Osteoblast (primary cell): Measurements from ENCODE around the gene ENTREP1. TPM values are rescaled to one million over a fixed set of nuclear protein-coding genes. Genes with fewer than 3 reads are reported as not detected.

Source experiments
- DNase-seq: peaks from one replicate; pipeline ENCODE4 v3.0.0; 2011; ENCODE audit warnings: low spot score, mixed read lengths; ENCODE audit not compliant: insufficient read length; ENCODE audit errors: missing footprints
- H2AFZ ChIP-seq: 2 replicates; pipeline ENCODE4 v1.6.0; 2011; ENCODE audit warnings: mild to moderate bottlenecking, low read length
- H3K27ac ChIP-seq: 2 replicates; pipeline ENCODE4 v1.5.1; 2011; ENCODE audit warnings: mild to moderate bottlenecking, low read depth, low read length, moderate library complexity
- H3K27me3 ChIP-seq: 2 replicates; pipeline ENCODE4 v1.6.0; 2012; ENCODE audit warnings: mild to moderate bottlenecking, control low read depth, inconsistent platforms, low read length, moderate library complexity; ENCODE audit not compliant: insufficient read depth
- H3K36me3 ChIP-seq: 2 replicates; pipeline ENCODE4 v1.5.1; 2011; ENCODE audit warnings: mild to moderate bottlenecking, low read length, control low read depth, moderate library complexity; ENCODE audit not compliant: insufficient read depth
- H3K4me1 ChIP-seq: 2 replicates; pipeline ENCODE4 v1.5.1; 2011; ENCODE audit warnings: mild to moderate bottlenecking, low read length, control low read depth, moderate library complexity; ENCODE audit not compliant: insufficient read depth
- H3K4me2 ChIP-seq: 2 replicates; pipeline ENCODE4 v1.6.0; 2011; ENCODE audit warnings: mild to moderate bottlenecking, low read length; ENCODE audit not compliant: insufficient read depth
- H3K4me3 ChIP-seq: fragments of 200-600 bp; sonication (generic); 3 replicates; pipeline ENCODE4 v1.5.1; 2012; ENCODE audit warnings: mild to moderate bottlenecking, low read length, inconsistent platforms; ENCODE audit not compliant: insufficient read depth
- H3K79me2 ChIP-seq: 2 replicates; pipeline ENCODE4 v1.6.0; 2012; ENCODE audit warnings: mild to moderate bottlenecking, low read length, control low read depth, inconsistent platforms; ENCODE audit not compliant: insufficient read depth
- H3K9me3 ChIP-seq: 2 replicates; pipeline ENCODE4 v1.5.1; 2011; ENCODE audit warnings: low read depth, low read length, control low read depth
- H4K20me1 ChIP-seq: 2 replicates; pipeline ENCODE4 v1.6.0; 2012; ENCODE audit warnings: mild to moderate bottlenecking, low read length, control low read depth; ENCODE audit not compliant: insufficient read depth
- CTCF ChIP-seq: IDR thresholded peaks from 2 replicates; pipeline ENCODE4 v1.5.1; 2011; ENCODE audit warnings: mild to moderate bottlenecking, low read depth, low read length, moderate library complexity; ENCODE audit errors: extremely low read depth
- total RNA-seq: library from RNA; depleted of rRNA; stranded (reverse); fragments of >200 nt; gene quantifications from 2 replicates; pipeline ENCODE4 v1.2.3, GENCODE V29; 2012

Gene ENTREP1
- total RNA-seq, 1 donor = under 0.01 TPM

GRCh38 chr9:69346596-69347390 is 21.8 kb downstream of the ENTREP1 start:
- H2AFZ ChIP-seq = no peak overlapping the region
- H3K4me3 ChIP-seq = no peak overlapping the region
- H3K36me3 ChIP-seq = no peaks in the 10 kb centered on the region
- H3K79me2 ChIP-seq = no peaks in the 10 kb centered on the region
- TF ChIP-seq CTCF = no peak
- H3K9me3 ChIP-seq = no peaks in the 10 kb centered on the region
- peaks cover 2% of the 10 kb centered on the region for H3K27me3 ChIP-seq
- no peak overlapping the region for H3K4me2 ChIP-seq
- no peak overlapping the region for H3K27ac ChIP-seq
- DNase-seq = no peak
- no peaks in the 10 kb centered on the region for H3K4me1 ChIP-seq
- no peaks in the 10 kb centered on the region for H4K20me1 ChIP-seq

- Histone ChIP-seq H3K4me3 (no peak overlapping the region), H3K4me2 (no peak overlapping the region), H3K27ac (no peak overlapping the region), H3K79me2 (no peaks in the 10 kb centered on the region), H3K27me3 (peaks cover 2% of the 10 kb centered on the region), H3K9me3 (no peaks in the 10 kb centered on the region), H2AFZ (no peak overlapping the region), H4K20me1 (no peaks in the 10 kb centered on the region), H3K4me1 (no peaks in the 10 kb centered on the region), H3K36me3 (no peaks in the 10 kb centered on the region)
- TF ChIP-seq CTCF = no peak
- no peak for DNase-seq
Observed at GRCh38 chr9:69347607-69348006, 22.6 kb downstream of the ENTREP1 start.

GRCh38 chr9:69351227-69351626 is 26.2 kb downstream of the ENTREP1 start:
- no peak overlapping the region for H2AFZ ChIP-seq
- H3K4me3 ChIP-seq = no peak overlapping the region
- no peak overlapping the region for H3K4me2 ChIP-seq
- no peak for DNase-seq
- no peaks in the 10 kb centered on the region for H3K36me3 ChIP-seq
- no peaks in the 10 kb centered on the region for H3K79me2 ChIP-seq
- H4K20me1 ChIP-seq = no peaks in the 10 kb centered on the region
- H3K27me3 ChIP-seq = peaks cover 2% of the 10 kb centered on the region
- H3K27ac ChIP-seq = no peak overlapping the region
- H3K9me3 ChIP-seq = no peaks in the 10 kb centered on the region
- H3K4me1 ChIP-seq = no peaks in the 10 kb centered on the region
- TF ChIP-seq CTCF = no peak

DNA sequence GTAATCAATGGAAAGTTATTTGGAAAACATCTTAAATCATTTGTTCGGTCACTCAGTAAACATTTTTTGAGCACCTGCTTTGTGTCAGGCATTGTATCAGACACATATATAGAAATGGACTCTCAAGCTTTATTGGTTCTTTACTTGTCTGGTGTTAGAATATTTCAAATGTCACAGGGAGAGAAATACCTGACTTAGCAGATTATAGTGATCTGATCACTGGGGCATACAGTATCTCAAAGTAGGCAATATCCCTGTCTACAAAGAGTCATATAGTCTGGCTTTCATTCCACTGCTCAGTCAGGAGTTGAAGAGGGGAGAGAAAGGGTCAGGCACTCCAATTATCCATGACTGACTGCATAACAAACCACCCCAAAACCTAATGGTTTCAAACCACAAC is 30.2 kb downstream of the ENTREP1 start:
- Histone ChIP-seq H3K4me3 (no peak overlapping the region), H4K20me1 (no peaks in the 10 kb centered on the region), H2AFZ (no peak overlapping the region), H3K79me2 (no peaks in the 10 kb centered on the region), H3K27me3 (peaks cover 9% of the 10 kb centered on the region), H3K27ac (no peak overlapping the region), H3K9me3 (no peaks in the 10 kb centered on the region), H3K4me2 (no peak overlapping the region), H3K4me1 (no peaks in the 10 kb centered on the region), H3K36me3 (no peaks in the 10 kb centered on the region)
- no peak for DNase-seq
- TF ChIP-seq CTCF = no peak
